Endothelial cell (in vitro differentiated cells): Measurements from ENCODE around the gene CDHR2. TPM values are rescaled to one million over a fixed set of nuclear protein-coding genes. Genes with fewer than 3 reads are reported as not detected.

ENCODE experiments used
- DNase-seq: peaks from one replicate; pipeline ENCODE4 v3.0.0; 2021; ENCODE audit warnings: low spot score
- H3K27ac Mint-ChIP-seq: one replicate; pipeline ENCODE4 v1.8.0; 2021; ENCODE audit warnings: mixed read lengths, inconsistent platforms; ENCODE audit not compliant: unreplicated experiment
- H3K27me3 Mint-ChIP-seq: one replicate; pipeline ENCODE4 v1.8.0; 2021; ENCODE audit warnings: mild to moderate bottlenecking, moderate library complexity, mixed read lengths, inconsistent platforms; ENCODE audit not compliant: unreplicated experiment
- H3K36me3 Mint-ChIP-seq: one replicate; pipeline ENCODE4 v1.8.0; 2021; ENCODE audit warnings: mild to moderate bottlenecking, low read depth, mixed read lengths, inconsistent platforms; ENCODE audit not compliant: unreplicated experiment
- H3K4me1 Mint-ChIP-seq: one replicate; pipeline ENCODE4 v1.8.0; 2021; ENCODE audit warnings: mild to moderate bottlenecking, mixed read lengths, inconsistent platforms; ENCODE audit not compliant: unreplicated experiment
- H3K4me3 Mint-ChIP-seq: one replicate; pipeline ENCODE4 v1.8.0; 2021; ENCODE audit warnings: mild to moderate bottlenecking, mixed read lengths, inconsistent platforms; ENCODE audit not compliant: unreplicated experiment
- H3K9me3 Mint-ChIP-seq: one replicate; pipeline ENCODE4 v1.8.0; 2021; ENCODE audit warnings: mixed read lengths, inconsistent platforms; ENCODE audit not compliant: unreplicated experiment
- CTCF ChIP-seq: fragments of 200-600 bp; sonication (generic); IDR thresholded peaks from one replicate; pipeline ENCODE4 v1.5.0; 2021; ENCODE audit warnings: antibody characterized with exemption; ENCODE audit not compliant: unreplicated experiment
- total RNA-seq: library from RNA; stranded (reverse); fragmentation: NEBNext Ultra II Directional; extraction: Animal tissue kit (Norgen Biotek cat#: 25700); gene quantifications from one replicate; pipeline ENCODE4 v1.2.1, GENCODE V29; 2021; ENCODE audit not compliant: unreplicated experiment

CDHR2 gene
- total RNA-seq, 1 donor from 2014 or later = 0.85 TPM

DNA sequence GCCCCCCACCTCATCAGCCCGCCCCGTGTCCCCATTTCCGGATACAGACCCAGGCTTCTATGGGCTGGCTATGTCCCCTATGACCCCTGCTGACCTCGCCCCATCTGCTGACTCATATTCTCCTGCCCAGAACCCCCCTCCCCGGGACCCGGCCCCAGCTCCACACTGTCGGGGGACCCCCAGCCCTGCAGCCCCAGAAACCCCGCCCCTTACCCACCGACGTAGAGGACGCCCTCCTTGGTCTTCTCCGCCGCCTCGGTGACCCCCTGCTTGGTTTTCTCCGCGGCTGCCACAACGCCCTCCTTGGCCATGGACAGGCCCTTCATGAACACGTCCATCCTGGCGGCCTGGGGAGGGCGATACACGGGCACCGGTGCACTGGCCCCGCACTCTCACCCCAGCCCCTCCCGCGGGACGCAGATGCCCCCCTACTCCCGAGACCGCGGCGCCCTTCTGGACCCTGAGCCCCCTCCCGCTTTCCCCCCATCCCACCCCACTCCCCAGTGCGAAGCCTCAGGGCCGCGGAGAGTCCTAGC lies 80.2 kb downstream of the CDHR2 start:
- peaks cover 16% of the 10 kb centered on the region for H3K4me1 Mint-ChIP-seq
- peak overlapping the region; percentile 62 for H3K4me3 Mint-ChIP-seq
- TF ChIP-seq CTCF = no peak
- H3K36me3 Mint-ChIP-seq = no peaks in the 10 kb centered on the region
- peaks cover 11% of the 10 kb centered on the region for H3K27me3 Mint-ChIP-seq
- H3K9me3 Mint-ChIP-seq = no peaks in the 10 kb centered on the region
- no peak for DNase-seq
- no peak overlapping the region for H3K27ac Mint-ChIP-seq

- Mint-ChIP-seq H3K27me3 (peaks cover 11% of the 10 kb centered on the region), H3K36me3 (no peaks in the 10 kb centered on the region), H3K4me1 (peaks cover 16% of the 10 kb centered on the region), H3K4me3 (peak within 1 kb of the TSS; percentile 82), H3K27ac (peak within 1 kb of the TSS; percentile 9), H3K9me3 (peaks cover 3% of the 10 kb centered on the region)
- TF ChIP-seq CTCF = no peak
- peak; percentile 71 for DNase-seq
Observed at GRCh38 chr5:176629853-176630680, 80.9 kb downstream of the CDHR2 start, which contains the start of the genes EIF4E1B and SNCB. TSS of gene EIF4E1B (plus strand) at chr5:176630675. CDS start at chr5:176642788, 12,113 bp downstream. TSS of gene SNCB (minus strand) at chr5:176630534. CDS start at chr5:176629654, 880 bp downstream.

- peaks cover 11% of the 10 kb centered on the region for H3K27me3 Mint-ChIP-seq
- DNase-seq = no peak
- no peak for TF ChIP-seq CTCF
- peak overlapping the region; percentile 82 for H3K4me3 Mint-ChIP-seq
- H3K27ac Mint-ChIP-seq = peak overlapping the region; percentile 9
- peaks cover 4% of the 10 kb centered on the region for H3K9me3 Mint-ChIP-seq
- H3K36me3 Mint-ChIP-seq = no peaks in the 10 kb centered on the region
- peaks cover 16% of the 10 kb centered on the region for H3K4me1 Mint-ChIP-seq
Observed at GRCh38 chr5:176630681-176631222, 81.6 kb downstream of the CDHR2 start.

DNA sequence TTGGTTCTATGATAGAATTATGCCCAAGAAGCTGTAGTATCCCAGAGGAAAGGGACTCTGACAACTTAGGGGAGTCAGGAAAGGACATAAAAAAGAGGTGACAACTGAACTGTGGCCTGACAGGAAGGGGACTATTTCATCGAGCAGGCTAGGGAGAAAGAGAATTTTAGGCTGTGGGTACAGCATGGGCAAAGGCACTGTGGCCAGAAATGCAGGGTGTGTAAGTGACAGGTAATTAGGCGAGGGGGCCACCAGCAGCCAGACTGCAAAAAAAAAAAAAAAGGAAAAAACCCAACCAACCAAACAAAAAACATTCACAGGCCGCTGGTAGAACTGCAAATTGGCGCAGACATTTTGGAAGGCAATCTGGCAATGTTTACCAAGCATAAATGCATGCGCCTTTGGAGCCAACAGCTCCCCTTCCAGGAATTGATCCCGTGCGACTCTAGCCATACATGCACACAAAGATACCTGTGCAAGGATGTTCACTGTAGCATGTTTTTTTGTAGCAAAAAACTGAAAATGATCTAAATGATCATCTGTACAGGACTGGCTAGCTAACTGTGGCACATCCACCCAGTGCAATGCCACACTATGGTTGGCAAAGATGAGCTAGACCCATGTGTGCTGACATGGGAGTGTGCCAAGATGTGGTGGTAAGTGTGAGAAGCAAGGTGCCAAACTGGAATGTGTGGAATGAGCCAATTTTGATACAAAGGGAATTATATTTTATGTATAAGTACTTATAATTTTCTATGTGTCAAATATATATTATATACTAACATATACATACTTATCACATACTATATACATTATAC lies 82.5 kb downstream of the CDHR2 start:
- Mint-ChIP-seq H3K36me3 (no peaks in the 10 kb centered on the region), H3K9me3 (peaks cover 4% of the 10 kb centered on the region), H3K27ac (no peak overlapping the region), H3K27me3 (peaks cover 15% of the 10 kb centered on the region), H3K4me1 (peaks cover 22% of the 10 kb centered on the region), H3K4me3 (no peak overlapping the region)
- no peak for TF ChIP-seq CTCF
- no peak for DNase-seq
